ENCODE results near the gene EYS. TPM values are rescaled to one million over a fixed set of nuclear protein-coding genes. Genes with fewer than 3 reads are reported as not detected.
"Not testable (repeated sequence)": the region's sequence is repeated elsewhere in the genome, so short reads cannot be mapped to it uniquely, and the experiment has no call there.

Gene EYS
- total RNA-seq, 1 donor from 2014 or later, result 0.31 TPM

DNA sequence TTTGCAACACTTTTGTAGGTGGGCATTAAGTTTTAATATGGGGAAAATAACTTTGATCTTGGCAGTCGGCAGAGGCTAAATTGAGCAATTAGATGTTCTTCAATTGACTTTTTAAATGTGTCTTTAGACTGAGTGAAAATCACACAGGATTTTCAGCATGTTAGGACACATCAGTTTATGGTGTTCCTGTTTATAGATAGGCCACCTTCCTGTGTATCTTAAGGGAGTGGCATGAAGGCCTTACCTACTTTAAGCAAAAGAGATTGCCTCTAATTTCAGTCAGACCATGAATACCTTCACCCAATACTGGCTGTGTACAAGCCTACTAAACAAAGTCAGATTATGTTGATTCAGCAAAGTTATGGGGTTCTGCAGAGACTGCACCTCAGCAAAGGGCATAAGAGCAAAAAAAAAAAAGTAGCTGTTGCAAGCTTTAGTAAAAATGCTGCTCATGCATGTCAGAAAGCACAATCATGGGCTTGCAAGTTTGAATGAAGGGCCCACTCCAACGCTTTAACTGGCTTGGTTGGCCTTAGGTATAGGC lies 1223.0 kb downstream of the EYS start:
- DNase-seq (ENCODE audit: low spot score) (no peak), ATAC-seq (no peak)
- intact Hi-C loops (cut with DNase I), result no loop called here

DNA sequence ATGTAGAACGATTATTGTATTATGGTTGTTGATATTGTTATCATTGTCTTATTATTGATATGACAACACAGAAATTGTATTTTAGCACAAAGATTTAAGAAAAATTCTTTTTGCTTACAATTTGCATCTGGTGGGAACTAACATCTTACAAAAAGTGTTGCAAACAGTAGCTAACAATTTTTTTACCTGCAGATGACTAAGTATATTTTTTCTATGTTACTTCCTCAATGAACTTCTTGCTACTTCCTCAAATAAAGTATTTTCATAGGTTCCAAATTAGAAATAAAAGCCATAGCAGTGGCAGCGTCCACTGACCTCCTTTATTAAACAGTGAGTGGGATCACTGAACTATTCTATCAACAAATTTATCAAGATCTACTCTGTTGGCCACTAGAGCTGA lies 1224.4 kb downstream of the EYS start:
- intact Hi-C loops (cut with DNase I), result no loop called here
- no peak for ATAC-seq
- no peak for DNase-seq (ENCODE audit: low spot score)

DNA sequence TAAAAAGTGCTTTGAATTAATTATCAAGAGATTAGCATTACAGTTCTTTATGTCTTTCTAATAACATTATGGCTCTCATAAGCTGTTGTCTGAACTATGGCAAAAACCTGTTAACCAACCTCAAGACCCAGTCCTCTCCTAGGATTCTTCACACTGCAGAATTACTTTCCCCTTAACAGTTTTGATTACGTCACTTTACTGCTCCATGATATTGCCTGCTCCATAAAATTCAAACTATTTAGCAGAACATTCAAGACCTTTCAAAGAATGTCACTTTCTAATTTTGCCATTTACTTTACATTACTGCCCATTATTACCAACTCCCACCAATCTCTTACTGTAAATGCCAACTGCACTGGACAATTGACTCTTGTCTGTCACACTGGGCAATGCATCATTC lies 1227.9 kb downstream of the EYS start:
- intact Hi-C loops (cut with DNase I), result no loop called here

DNA sequence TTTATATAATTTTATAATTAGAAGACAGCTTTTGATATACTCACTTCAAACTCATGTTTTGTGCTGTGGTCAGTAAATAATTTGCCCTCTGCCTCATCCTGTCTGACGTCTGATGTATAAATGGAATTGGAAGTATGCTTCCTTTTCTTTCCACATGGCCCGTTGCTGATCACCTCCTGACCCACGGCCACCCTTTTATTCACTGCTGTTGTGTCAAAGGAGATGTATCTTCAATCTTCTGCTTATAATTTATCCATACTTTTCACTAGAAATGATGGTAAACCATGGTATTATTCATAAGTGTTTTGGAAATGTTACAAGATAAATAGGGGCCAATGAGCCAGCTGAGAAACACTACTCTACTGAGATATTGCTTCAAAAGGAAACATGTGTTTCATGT lies 1229.6 kb downstream of the EYS start:
- DNase-seq (ENCODE audit: low spot score) (no peak), ATAC-seq (peak; percentile 38)
- intact Hi-C loops (cut with DNase I), result no loop called here

More for the DNA sequence above, 1227.9 kb downstream of the EYS start:
- no peak for DNase-seq (ENCODE audit: low spot score)
- no peak for ATAC-seq

DNA sequence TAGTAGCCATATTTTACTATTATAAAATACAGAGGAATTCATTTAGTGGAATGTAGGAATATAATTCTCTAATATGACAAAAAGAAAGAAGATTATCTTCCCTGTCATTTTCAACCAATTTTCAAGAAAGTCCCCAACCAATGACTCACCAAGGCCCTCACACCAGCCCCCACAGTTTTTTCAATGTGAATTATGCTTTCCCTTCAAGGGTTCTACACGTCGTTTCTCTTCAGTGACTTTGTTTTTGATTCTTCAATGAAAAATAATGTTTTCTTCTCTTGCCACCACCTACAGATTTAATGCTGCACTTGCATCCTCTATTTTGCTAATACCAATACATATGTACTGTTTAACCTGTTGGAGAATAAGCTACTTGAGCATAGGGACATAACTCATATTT lies 1230.1 kb downstream of the EYS start:
- intact Hi-C loops (cut with DNase I), result no loop called here
- no peak for ATAC-seq
- DNase-seq (ENCODE audit: low spot score), result no peak

DNA sequence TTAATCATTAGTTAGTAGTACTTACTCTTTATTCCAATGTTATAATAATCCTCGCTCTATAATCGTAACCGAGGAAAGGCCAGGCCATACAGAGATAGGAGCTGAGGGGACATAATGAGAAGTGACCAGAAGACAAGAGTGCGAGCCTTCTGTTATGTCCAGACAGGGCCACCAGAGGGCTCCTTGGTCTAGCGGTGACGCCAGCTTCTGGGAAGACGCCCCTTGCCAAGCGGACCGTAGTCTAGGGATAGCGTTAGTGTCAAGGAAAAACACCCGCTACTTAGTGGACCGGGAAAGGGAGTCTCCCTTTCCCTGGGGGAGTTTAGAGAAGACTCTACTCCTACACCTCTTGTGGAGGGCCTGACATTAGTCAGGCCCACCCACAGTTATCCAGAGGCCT lies 1237.6 kb downstream of the EYS start:
- DNase-seq (ENCODE audit: low spot score); intact Hi-C loops (cut with DNase I); ATAC-seq: not testable (repeated sequence)

- ATAC-seq (no peak), DNase-seq (ENCODE audit: low spot score) (no peak)
- intact Hi-C loops (cut with DNase I), result no loop called here
Observed at GRCh38 chr6:64467656-64468055, 1239.4 kb downstream of the EYS start.

- ATAC-seq (no peak), DNase-seq (ENCODE audit: low spot score) (no peak)
Observed at GRCh38 chr6:64459411-64459944, 1247.5 kb downstream of the EYS start.

DNA sequence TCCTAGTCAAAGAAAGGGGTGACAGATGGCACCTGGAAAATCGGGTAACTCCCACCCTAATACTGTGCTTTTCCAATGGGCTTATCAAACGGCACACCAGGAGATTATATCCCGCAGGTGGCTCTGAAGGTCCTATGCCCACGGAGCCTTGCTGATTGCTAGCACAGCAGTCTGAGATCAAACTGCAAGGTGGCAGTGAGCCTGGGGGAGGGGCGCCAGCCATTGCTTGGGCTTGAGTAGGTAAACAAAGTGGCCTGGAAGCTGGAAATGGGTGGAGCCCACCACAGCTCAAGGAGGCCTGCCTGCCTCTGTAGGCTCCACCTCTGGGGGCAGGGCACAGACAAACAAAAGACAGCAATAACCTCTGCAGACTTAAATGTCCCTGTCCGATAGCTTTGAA lies 1258.9 kb downstream of the EYS start:
- DNase-seq (ENCODE audit: low spot score); ATAC-seq; intact Hi-C loops (cut with DNase I): not testable (repeated sequence)

More at GRCh38 chr6:64459411-64459944, 1247.5 kb downstream of the EYS start:
- intact Hi-C loops (cut with DNase I), result no loop called here

GRCh38 chr6:64445038-64445437 lies 1262.0 kb downstream of the EYS start:
- ATAC-seq (no peak), DNase-seq (ENCODE audit: low spot score) (no peak)
- intact Hi-C loops (cut with DNase I), result no loop called here

DNA sequence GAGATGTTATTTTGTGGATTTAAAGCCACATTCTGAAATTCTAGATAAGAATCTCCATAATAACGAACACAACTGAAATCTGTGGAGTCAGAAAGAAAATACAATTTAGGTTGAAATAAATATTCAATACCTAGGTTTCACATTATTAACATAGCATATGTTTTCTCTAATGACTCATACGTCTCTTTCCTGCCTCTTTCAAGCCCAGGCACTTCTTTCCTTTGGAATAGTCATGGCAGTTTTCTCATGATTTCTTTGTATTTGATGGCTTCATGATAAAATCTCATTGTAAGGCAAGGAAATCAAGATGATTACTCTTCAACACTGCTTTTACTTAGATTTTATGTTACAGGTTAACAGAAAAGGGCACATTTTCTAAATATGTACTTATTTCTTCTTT lies 1267.8 kb downstream of the EYS start:
- intact Hi-C loops (cut with DNase I), result no loop called here
- no peak for ATAC-seq
- DNase-seq (ENCODE audit: low spot score), result no peak

DNA sequence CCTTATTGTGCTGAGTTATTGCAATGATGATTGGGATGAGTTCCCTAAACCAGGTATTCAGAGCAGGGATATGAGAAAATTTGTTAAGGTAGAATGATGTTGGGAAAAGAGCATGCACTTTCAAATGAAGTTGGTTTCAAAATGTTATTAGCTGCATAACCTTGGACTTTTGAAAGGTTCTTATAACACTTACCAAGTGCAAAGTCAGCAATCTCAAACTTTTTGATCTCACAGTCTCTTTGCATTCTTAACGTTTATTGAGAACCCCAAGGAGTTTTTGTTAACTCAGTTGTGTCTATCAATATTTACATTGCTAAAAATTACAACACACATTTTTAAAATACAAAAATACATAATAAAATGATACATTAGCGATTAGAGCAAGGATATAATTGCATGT lies 1269.0 kb downstream of the EYS start:
- ATAC-seq, result no peak
- intact Hi-C loops (cut with DNase I), result no loop called here
- DNase-seq (ENCODE audit: low spot score), result no peak

DNA sequence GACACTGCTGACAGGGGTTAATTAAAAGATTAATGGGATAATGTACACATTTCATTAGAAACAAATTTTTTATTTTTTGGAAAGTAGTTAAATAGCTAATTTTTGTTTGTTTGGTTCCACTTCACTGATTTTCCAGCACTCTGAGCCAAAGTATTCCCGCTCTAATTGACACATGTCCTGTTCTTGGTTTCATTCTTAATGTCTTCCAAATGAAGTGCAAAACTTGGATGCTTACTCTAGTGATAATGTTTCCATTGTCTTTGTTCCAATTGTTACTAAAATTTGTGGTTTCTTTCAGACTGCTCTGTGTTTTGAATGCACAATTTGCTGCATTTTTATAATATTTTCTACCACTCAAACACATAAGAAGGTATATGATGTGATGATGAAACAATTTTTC lies 1277.1 kb downstream of the EYS start:
- intact Hi-C loops (cut with DNase I), result no loop called here
- no peak for ATAC-seq
- no peak for DNase-seq (ENCODE audit: low spot score)

DNA sequence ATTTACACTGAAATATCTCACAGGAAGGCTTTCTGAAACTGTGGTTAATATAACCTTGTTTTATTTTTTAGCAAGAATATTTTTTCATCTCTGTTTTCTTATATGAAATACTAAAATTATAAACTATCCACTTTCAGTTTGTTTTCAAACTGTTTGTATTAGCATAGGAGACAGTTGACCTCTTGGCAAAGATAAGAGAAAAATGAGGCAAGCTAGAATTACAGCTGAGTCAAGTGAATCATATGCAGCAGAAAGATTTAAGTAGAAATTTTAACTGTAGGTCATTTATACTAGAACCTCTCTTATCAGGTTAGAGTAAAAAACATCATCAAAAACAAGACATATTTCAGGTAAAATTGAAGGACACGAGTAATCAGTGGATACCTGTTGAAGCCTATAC lies 1278.8 kb downstream of the EYS start:
- ATAC-seq (no peak), DNase-seq (ENCODE audit: low spot score) (no peak)
- intact Hi-C loops (cut with DNase I), result no loop called here

DNA sequence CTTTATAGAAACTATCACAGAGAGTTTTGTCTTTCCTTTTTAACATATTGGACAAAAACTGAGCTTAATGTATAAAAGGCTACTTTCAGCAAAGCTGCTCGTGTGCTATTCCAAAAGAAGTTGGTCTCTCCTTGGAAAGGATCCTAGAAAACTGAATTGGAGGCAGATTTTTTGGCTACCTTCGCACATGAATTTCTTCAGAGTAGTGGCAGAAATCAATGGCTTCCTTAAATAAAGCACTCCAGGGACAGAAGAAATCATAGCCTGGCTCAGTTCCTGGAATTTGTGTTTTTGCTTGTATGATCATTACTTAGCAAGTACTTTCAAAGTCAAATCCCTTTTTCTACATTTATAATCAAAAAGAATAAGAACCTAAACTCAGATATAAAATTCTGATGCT lies 1291.1 kb downstream of the EYS start:
- intact Hi-C loops (cut with DNase I), result no loop called here
- DNase-seq (ENCODE audit: low spot score) (no peak), ATAC-seq (peak; percentile 58)

DNA sequence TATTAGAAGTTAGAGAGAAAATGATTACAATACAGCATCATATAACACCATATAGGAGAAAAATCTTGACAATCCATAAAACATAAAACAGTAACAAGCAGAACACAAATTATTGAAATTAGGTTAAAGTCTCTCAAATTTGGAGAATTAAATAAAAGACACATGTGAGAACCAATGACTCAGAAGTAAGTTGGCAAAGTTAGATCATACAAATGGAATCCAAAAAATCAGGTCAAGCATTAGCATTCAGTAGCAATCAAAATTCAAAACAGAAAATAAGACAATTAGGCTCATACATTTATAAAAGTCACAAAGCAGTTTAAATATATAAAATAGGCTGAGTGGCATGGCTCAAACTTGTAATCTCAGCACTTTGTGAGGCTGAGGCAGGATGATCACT lies 1295.8 kb downstream of the EYS start:
- intact Hi-C loops (cut with DNase I), result no loop called here
- DNase-seq (ENCODE audit: low spot score) (no peak), ATAC-seq (no peak)

DNA sequence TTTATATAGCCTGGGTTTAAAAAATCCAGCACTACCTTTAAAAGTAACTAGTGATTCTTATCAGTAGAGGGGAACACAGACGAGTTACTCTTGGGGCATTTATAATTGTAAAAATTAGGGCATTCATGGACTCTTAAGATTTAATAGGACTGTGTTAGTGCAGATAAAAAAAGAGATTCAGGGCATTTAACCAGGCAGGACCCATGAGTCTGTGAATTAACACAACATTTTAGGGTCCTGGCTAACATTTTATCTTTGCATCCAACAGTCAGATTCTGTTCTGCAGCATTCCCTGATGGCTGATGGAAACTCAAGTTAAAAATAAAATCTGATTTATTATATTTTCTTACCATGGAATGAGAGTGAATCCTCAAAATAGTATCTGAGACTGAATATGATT lies 1297.1 kb downstream of the EYS start:
- DNase-seq (ENCODE audit: low spot score), result no peak
- intact Hi-C loops (cut with DNase I), result no loop called here
- ATAC-seq, result no peak

GRCh38 chr6:64404396-64404795 lies 1302.6 kb downstream of the EYS start:
- no peak for DNase-seq (ENCODE audit: low spot score)
- no peak for ATAC-seq
- intact Hi-C loops (cut with DNase I), result no loop called here

DNA sequence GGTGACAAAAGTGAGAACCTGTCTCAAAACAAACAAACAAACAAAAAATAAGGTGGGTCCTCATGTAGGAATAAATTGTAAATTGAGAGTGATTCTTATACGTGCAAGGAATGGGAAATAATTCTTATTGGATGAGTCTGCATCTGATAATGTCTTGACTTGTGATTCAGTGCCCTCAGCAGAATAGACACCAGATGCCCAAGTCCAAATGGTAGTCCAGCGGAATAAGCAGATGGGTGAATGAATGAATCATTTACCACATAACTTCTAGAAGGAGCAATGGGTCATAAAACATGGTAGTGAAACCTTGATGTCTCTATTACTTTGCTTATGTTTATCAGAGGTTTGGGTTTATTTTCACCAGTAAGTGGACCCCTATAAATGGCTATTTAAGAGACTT lies 1323.7 kb downstream of the EYS start:
- no peak for DNase-seq (ENCODE audit: low spot score)
- intact Hi-C loops (cut with DNase I), result no loop called here
- no peak for ATAC-seq

- no peak for DNase-seq (ENCODE audit: low spot score)
- ATAC-seq, result no peak
- intact Hi-C loops (cut with DNase I), result no loop called here
Observed at GRCh38 chr6:64376394-64376793, 1330.6 kb downstream of the EYS start.

DNA sequence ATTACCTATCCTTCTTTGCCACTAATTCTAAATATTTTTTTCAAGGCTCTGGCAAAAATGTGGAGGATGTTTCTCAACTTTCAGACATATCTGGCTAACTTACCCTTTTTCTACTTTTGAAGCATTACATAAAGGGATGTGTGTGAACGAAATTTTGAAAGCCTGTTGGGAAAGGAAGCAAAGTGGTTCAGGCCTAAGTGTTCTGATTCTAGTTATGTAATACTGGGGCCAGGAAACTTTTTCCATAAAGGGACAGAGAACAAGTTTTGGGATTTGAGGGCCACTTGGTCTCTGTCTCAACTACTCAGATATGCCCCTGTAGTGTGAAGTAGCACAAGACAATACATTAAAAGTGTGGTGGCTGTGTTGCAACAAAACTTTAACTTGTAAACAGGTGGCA lies 1349.6 kb downstream of the EYS start:
- DNase-seq (ENCODE audit: low spot score) (no peak), ATAC-seq (peak; percentile 70)
- intact Hi-C loops (cut with DNase I), result no loop called here

All from sciatic nerve (tissue), 2 donors.